HG02763 (cell line): Measurements from ENCODE around the gene PCNX4.
A peak's percentile ranks its signal among the peaks of the same experiment; 100 is the strongest.
"Not testable (repeated sequence)": the region's sequence is repeated elsewhere in the genome, so short reads cannot be mapped to it uniquely, and the experiment has no call there.

Experiments used
- ATAC-seq: cut with Tn5 transposase; IDR thresholded peaks from one replicate; pipeline ENCODE4 v1.9.1; 2021; ENCODE audit warnings: mild to moderate bottlenecking, moderate library complexity; ENCODE audit not compliant: unreplicated experiment

The PCNX4 gene

GRCh38 chr14:60099855-60100254, 8.1 kb downstream of the PCNX4 start:
- ATAC-seq, result not testable (repeated sequence)

GRCh38 chr14:60101786-60102185, 10.1 kb downstream of the PCNX4 start:
- no peak for ATAC-seq

DNA sequence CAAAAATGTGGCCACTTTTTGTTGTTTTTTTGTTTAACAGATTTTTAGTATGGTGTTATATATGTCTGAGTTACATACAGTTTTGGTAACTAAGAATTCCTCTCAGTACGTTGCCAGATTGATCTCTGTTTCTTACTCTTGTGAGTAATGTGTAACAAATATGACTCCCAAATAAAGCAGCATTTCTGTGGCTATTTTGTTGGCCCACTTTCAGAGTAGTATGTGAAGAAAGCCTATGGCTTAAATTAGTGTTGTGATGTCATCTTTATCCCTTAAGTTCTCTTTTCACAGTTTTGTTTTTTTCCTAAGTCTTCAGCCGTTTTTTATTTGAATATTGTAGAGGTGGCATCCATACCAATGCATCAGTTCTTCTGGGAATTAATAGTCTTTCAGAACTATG, 10.7 kb downstream of the PCNX4 start:
- no peak for ATAC-seq

DNA sequence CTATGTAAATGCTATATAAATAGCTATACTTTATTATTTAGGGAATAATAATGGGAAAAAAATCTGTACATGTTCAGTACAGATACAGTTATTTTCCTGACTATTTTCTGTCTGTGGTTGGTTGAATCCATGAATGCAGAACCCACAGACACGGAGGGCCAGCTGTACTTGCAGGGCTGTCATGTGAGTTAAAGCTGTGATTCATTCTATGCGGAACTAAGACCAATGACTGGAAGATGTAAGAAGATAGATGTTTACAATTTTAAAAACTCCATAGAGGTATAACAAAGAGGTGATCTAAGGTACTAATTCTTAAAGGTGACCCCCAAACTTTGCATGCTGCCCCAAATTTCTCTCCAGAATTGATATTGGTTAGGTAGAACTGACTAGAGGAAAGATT, 14.6 kb downstream of the PCNX4 start:
- ATAC-seq, result no peak

- no peak for ATAC-seq
These were observed 15.8 kb downstream of the PCNX4 start for GRCh38 chr14:60107477-60107876.

- no peak for ATAC-seq
These were observed 20.0 kb downstream of the PCNX4 start for GRCh38 chr14:60111732-60112131.

- no peak for ATAC-seq
These were observed 23.2 kb downstream of the PCNX4 start for GRCh38 chr14:60114881-60115280.

- no peak for ATAC-seq
These were observed 24.5 kb downstream of the PCNX4 start for GRCh38 chr14:60116181-60116580.

DNA sequence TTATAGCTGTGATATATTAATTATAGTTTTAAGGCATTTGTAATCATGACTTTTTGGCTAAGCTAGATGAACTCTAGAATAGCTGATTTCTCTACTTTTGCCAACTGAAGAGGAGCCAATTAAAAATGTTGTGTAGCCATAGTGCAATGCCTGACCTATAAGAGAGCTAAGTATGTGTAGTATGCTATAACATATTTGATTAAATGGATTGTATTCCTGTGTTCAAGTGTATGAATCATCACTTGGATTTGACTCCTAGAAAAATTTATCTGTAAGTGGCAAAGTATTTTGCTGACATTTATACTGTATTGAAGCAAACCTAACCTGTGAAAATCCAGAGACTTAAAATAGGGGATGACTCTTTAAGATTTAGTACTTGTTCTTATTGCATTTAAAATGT, 34.2 kb downstream of the PCNX4 start:
- no peak for ATAC-seq

GRCh38 chr14:60133487-60133886, 41.8 kb downstream of the PCNX4 start:
- no peak for ATAC-seq

DNA sequence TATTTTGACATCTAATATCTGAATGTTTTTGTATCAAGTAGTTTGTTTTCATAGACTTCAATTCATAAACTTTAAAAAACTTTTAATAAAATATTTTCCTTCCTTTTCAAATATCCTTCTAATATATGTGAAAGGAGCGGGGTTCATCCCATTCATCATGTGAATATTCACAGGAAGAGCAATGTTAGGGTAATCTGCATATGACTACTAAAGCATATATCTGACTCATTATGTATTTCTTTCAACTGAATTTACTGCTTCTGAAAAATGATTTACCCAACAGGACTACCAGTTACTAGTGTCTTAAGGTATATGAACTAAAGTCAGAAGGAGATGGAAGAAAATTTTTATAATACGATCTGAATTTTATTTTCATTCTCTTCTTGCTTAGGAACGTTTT, 43.0 kb downstream of the PCNX4 start:
- no peak for ATAC-seq

DNA sequence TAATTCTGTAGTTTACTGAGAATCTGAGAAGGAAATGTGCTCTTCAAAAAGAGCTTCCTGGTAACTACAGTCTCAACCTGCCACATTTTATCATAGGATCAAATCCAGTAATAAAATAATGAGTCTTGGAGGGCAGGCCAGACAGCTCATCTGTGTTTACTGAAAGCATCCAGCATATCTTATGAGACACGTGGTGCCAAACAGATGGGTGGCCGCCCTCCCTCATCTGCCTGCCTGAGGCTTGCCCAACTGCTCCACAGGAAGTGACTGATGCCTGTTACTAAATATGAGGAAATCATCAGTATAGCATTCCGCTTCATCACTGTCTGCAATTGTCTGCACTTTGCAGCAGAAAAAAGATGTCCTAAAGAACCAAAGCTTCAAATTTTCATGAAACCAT, 60.0 kb downstream of the PCNX4 start:
- peak; percentile 81 for ATAC-seq

GRCh38 chr14:60153991-60154390, 62.3 kb downstream of the PCNX4 start:
- no peak for ATAC-seq

GRCh38 chr14:60154671-60155070, 62.9 kb downstream of the PCNX4 start:
- no peak for ATAC-seq

GRCh38 chr14:60160422-60160821, 68.7 kb downstream of the PCNX4 start:
- ATAC-seq, result no peak

DNA sequence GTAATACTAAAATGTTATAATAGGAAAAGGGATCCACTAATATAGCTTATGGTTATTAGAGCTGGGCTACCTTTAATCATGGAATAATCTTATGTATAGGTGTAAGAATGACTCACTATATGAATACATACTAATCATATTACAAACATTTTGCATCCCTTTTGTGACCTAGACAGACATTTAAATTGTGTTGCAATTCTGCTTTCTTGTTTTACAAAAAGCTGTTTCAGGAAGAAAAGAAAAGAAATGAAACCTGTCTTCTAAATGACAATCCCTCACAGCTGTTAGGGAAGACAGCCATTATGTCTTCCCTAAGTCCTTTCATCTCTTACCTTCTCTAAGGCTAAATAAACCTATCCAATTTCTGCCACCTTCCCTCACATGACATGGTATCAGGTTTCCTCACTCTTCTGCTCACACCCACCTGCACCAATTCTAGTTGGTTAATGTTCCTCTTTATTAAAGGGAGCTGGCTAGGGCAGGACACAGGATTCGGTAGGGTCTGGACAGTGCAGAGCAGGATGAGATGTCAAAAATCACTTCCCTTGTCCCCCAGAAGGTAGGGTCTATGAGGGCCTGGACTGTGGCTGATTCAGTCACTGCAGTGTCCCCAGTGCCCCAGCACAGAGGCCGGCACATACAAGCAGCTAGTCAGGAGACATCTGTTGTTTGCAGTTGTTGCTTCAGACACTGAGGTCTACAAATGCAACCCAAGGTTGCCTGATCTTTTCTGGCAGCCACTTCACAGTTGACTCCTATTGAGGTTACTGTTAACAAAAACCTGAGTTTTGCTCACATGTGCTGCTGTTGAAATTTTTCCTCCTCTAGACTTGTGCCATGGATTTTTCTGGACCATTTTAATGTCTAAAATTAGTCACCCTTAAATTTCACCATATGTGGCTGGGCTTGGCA, 69.7 kb downstream of the PCNX4 start:
- no peak for ATAC-seq

- no peak for ATAC-seq
These were observed 72.0 kb downstream of the PCNX4 start for GRCh38 chr14:60163693-60164092.

DNA sequence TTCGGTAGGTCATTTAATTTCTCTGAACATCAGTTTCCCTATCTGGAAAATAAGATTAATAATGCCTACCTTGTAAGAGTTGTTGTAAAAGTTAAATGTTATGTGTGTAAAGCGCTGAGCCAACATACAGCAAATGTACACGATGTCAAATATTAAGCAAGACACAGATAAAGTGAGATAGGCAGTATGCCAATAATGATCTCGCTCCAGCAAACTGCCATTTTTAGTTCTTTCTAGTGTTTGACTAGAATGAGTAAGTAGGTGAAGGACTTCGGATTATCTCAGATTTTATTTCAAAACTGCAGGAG, 72.6 kb downstream of the PCNX4 start:
- no peak for ATAC-seq

DNA sequence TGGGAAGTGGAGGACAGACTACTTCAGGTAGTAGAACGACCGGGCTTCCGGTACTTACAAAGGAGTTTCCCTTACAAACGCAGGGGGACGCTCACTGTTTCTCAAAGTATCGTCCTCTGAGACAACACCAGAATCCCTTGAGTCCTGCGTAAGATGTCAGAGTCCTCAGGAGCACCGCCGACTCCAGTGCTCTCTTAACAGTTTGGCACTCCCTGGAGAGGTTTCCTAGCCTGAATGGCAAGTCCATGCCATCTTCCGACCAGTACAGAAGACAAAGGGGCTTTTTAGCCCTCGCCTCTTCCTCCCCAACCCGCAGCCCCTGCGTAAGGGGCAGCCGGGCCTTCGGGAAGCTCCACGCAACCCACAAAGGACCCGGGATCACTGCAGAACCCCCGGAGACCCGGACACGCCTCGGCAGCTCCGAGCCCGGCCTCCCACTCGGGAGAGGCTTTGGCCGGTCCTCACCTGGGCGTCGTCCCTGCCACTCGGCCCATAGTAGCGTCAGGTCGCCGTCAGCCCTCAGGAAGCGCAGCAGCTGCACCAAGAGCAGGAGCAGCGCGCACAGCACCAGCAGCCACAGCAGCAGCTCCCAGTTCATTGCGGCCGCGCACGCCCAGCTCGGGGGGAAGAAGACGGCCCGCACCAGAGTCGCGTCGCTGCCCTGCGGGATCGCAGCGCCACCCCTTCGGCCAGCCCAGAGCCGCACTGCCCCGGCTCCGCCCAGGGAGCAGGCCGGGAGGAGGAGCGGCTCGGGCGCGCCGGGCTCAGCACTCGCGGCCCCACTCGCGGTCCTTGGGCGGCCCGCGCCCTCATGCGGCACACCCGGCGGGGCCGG, 73.2 kb downstream of the PCNX4 start, which contains the start of gene DHRS7:
Gene DHRS7 (minus strand): TSS at position 687 of the 835 bp plus-strand sequence. CDS start 89 bp downstream, at position 598.
- ATAC-seq, result peak; percentile 83

DNA sequence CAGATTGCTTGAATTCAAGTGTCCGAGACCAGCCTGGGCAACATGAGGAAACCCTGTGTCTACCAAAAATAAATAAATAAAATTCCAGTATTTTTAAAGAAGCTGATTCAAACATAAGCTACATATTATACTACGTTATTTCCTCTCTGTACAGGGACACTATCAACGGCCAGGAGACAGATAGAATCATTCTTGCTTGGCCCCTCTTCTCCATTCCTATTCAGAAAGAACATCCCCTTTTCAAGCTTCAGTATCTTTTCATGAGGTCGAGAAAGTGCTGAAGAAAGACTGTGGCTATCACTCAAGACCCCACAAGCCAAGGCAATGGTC, 73.8 kb downstream of the PCNX4 start:
- peak; percentile 5 for ATAC-seq

GRCh38 chr14:60166142-60166541, 74.4 kb downstream of the PCNX4 start:
- no peak for ATAC-seq

- no peak for ATAC-seq
These were observed 78.0 kb downstream of the PCNX4 start for GRCh38 chr14:60169722-60170121.
